ENCODE data around the gene ARSD. TPM values are rescaled to one million over a fixed set of nuclear protein-coding genes. Genes with fewer than 3 reads are reported as not detected.

Gene ARSD
- total and polyA plus RNA-seq, 2 of the 13 experiments (the other 11 are each of a cell fraction or from before 2014, with no cell fraction given): 4.8 to 6.8 TPM

DNA sequence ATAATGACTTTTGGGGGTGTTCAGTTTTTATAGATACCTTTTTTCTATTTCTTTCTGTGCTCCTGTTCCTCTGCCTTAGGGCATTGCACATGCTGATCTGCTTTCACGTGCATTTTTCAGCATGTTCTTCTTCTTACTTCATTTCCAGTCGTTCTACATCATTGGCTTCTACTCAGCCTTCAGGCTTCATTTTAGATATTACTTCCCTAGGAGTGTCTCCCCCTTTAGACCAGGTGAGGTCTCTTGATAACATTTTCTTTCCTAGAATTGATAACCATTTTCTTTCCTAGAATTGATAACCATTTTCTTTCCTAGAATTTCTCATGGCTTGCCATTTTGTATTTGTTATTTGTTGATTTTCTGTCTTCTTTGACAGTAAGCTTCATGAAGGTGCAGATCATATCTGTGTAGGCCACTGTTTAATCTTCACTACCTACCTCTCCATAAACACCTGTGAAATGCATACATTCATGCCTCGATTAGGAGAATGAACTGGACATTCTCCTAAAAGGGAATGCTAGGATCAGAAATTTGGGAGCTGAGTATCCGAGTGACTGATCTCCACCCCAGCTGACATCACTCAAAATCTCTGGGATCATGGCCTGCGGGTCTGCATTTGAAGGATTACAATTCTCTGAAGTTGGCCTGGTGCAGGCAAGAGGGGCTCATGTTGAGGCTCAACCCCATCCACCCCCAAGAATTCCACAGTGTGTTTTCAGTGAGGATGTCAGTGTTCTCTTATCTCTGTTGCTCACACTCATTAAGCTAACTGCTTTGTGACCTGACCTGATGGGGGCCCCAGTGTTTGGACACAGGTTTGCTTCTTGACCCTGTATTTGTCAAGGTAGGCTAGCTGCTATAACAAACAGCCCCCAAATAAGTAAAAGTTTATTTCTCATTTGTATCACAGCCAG lies 54.7 kb downstream of the ARSD start:
- intact Hi-C loops (cut with micrococcal nuclease; ENCODE audit: unreplicated experiment) (loop anchor here (5.0 kb wide), 1 partner anchor 763 kb away; no protein-coding TSS in a partner anchor), in situ Hi-C loops (cut with HindIII; ENCODE audit: extremely low pct_ligation_motif_present, low pct_unique_long_range_greater_than_20kb) (no loop called here)
- Histone ChIP-seq H3K27ac (ENCODE audit: extremely low read length, insufficient read depth, low read length) (no peak overlapping the region), H3K9me3 (ENCODE audit: low read length) (no peaks in the 10 kb centered on the region), H4K20me1 (ENCODE audit: insufficient read depth, low read length) (no peaks in the 10 kb centered on the region), H3K79me2 (ENCODE audit: insufficient read depth, low read length) (no peaks in the 10 kb centered on the region), H2AFZ (ENCODE audit: low read length) (no peak overlapping the region), H3K4me2 (ENCODE audit: low read depth, low read length) (no peak overlapping the region), H3K27me3 (ENCODE audit: control insufficient read depth in 1 of 2, insufficient read depth in 2 of 2, low read length in 2 of 2) (no peaks in the 10 kb centered on the region), H3K9ac (ENCODE audit: insufficient read depth, low read depth, low read length) (no peak overlapping the region), H3K4me1 (ENCODE audit: insufficient read depth, low read length) (no peaks in the 10 kb centered on the region), H3K4me3 (replicated peaks in 1 of 3; ENCODE audit: insufficient read depth in 1 of 3, low read depth in 2 of 3, low read length in 3 of 3) (no peak overlapping the region), H3K36me3 (replicated peaks in 1 of 2; ENCODE audit: control insufficient read depth in 1 of 2, insufficient read depth in 2 of 2, low read length in 2 of 2) (no peaks in the 10 kb centered on the region)
- TF ChIP-seq, protein P1, sequence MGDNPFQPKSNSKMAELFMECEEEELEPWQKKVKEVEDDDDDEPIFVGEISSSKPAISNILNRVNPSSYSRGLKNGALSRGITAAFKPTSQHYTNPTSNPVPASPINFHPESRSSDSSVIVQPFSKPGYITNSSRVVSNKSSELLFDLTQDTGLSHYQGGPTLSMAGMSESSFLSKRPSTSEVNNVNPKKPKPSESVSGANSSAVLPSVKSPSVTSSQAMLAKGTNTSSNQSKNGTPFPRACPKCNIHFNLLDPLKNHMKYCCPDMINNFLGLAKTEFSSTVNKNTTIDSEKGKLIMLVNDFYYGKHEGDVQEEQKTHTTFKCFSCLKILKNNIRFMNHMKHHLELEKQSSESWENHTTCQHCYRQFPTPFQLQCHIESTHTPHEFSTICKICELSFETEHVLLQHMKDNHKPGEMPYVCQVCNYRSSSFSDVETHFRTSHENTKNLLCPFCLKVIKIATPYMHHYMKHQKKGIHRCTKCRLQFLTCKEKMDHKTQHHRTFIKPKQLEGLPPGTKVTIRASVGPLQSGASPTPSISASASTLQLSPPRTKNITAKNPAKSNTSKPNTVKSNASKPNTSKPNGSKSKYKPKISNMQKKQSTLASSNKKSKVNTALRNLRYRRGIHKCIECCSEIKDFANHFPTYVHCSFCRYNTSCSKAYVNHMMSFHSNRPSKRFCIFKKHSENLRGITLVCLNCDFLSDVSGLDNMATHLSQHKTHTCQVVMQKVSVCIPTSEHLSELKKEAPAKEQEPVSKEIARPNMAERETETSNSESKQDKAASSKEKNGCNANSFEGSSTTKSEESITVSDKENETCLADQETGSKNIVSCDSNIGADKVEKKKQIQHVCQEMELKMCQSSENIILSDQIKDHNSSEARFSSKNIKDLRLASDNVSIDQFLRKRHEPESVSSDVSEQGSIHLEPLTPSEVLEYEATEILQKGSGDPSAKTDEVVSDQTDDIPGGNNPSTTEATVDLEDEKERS (CRISPR knock-in tag; IDR thresholded peaks at IDR 0.05): no peak
- TF ChIP-seq REL (CRISPR knock-in tag; conservative IDR thresholded peaks at IDR 0.05) (no peak), KLF6 (CRISPR knock-in tag; IDR thresholded peaks at IDR 0.05) (no peak), ZNF660 (CRISPR knock-in tag; IDR thresholded peaks at IDR 0.05; ENCODE audit: borderline replicate concordance, low read depth) (no peak), FOSL1 (CRISPR knock-in tag; IDR thresholded peaks at IDR 0.05; ENCODE audit: borderline replicate concordance) (no peak), ZNF460 (CRISPR knock-in tag; IDR thresholded peaks at IDR 0.05; ENCODE audit: borderline replicate concordance) (no peak), ZFP41 (CRISPR knock-in tag; IDR thresholded peaks at IDR 0.05; ENCODE audit: borderline replicate concordance) (no peak), SMAD1 (CRISPR knock-in tag; IDR thresholded peaks at IDR 0.05; ENCODE audit: borderline replicate concordance, low read depth) (no peak), ZFYVE20 (CRISPR knock-in tag; IDR thresholded peaks at IDR 0.05; ENCODE audit: borderline replicate concordance, low read depth) (no peak), ARHGAP35 (CRISPR knock-in tag; IDR thresholded peaks at IDR 0.05; ENCODE audit: borderline replicate concordance) (no peak), DMAP1 (CRISPR knock-in tag; IDR thresholded peaks at IDR 0.05) (no peak), ZNF782 (CRISPR knock-in tag; IDR thresholded peaks at IDR 0.05; ENCODE audit: borderline replicate concordance) (no peak)
- TF ChIP-seq, protein P2, sequence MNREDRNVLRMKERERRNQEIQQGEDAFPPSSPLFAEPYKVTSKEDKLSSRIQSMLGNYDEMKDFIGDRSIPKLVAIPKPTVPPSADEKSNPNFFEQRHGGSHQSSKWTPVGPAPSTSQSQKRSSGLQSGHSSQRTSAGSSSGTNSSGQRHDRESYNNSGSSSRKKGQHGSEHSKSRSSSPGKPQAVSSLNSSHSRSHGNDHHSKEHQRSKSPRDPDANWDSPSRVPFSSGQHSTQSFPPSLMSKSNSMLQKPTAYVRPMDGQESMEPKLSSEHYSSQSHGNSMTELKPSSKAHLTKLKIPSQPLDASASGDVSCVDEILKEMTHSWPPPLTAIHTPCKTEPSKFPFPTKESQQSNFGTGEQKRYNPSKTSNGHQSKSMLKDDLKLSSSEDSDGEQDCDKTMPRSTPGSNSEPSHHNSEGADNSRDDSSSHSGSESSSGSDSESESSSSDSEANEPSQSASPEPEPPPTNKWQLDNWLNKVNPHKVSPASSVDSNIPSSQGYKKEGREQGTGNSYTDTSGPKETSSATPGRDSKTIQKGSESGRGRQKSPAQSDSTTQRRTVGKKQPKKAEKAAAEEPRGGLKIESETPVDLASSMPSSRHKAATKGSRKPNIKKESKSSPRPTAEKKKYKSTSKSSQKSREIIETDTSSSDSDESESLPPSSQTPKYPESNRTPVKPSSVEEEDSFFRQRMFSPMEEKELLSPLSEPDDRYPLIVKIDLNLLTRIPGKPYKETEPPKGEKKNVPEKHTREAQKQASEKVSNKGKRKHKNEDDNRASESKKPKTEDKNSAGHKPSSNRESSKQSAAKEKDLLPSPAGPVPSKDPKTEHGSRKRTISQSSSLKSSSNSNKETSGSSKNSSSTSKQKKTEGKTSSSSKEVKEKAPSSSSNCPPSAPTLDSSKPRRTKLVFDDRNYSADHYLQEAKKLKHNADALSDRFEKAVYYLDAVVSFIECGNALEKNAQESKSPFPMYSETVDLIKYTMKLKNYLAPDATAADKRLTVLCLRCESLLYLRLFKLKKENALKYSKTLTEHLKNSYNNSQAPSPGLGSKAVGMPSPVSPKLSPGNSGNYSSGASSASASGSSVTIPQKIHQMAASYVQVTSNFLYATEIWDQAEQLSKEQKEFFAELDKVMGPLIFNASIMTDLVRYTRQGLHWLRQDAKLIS (CRISPR knock-in tag; IDR thresholded peaks at IDR 0.05): no peak
- TF ChIP-seq, protein P3, sequence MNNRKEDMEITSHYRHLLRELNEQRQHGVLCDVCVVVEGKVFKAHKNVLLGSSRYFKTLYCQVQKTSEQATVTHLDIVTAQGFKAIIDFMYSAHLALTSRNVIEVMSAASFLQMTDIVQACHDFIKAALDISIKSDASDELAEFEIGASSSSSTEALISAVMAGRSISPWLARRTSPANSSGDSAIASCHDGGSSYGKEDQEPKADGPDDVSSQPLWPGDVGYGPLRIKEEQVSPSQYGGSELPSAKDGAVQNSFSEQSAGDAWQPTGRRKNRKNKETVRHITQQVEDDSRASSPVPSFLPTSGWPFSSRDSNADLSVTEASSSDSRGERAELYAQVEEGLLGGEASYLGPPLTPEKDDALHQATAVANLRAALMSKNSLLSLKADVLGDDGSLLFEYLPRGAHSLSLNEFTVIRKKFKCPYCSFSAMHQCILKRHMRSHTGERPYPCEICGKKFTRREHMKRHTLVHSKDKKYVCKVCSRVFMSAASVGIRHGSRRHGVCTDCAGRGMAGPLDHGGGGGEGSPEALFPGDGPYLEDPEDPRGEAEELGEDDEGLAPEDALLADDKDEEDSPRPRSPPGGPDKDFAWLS (CRISPR knock-in tag; IDR thresholded peaks at IDR 0.05; ENCODE audit: borderline replicate concordance): no peak
- FAIRE-seq (no peak), DNase-seq (ENCODE audit: low spot score) (no peak), ATAC-seq (no peak)
- 98% methylated on average over 5 of the region's 5 CpGs for WGBS (ENCODE audit: low lambda C conversion rate)
- POLR2A ChIA-PET: no interaction called here
- BruUV-seq (replicated peaks): no TSS peak
- CTCF ChIA-PET (ENCODE audit: low intra/inter-chr PET ratio, low total read pairs): no interaction called here
